Activated naive CD8-positive, alpha-beta T cell treated with anti-CD3 and anti-CD28 coated beads, Interleukin-2, amount 50 U/mL, for 16 hours (primary cell): ENCODE measurements around the gene THUMPD1.
"Not testable (repeated sequence)": the region's sequence is repeated elsewhere in the genome, so short reads cannot be mapped to it uniquely, and the experiment has no call there.

ENCODE experiments used
- DNase-seq: peaks from one replicate; pipeline ENCODE4 v3.0.0-alpha.2; 2020; ENCODE audit warnings: low read depth, low spot score

THUMPD1 gene

DNA sequence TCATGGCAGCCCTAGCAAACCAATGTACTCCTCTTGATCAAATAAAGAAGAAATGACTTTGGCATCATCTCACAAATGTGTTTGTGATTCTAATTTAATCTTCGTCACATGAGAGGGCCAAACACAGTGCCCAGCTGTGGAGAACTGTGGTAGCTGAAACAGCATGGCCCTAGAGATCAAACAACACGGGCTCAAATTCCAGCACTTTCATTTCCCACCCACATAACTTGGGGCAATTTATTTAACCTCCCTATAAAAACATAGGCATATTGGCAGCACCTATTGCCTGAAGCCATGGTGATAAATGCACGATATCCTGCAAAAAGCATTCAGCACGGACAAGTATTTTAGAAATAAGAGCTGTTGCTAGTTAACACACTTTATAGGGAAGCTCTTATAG lies 46.6 kb downstream of the THUMPD1 start:
- DNase-seq: no peak

- not testable (repeated sequence) for DNase-seq
These were observed 47.5 kb downstream of the THUMPD1 start for GRCh38 chr16:20694096-20694495.

GRCh38 chr16:20689668-20690067 lies 52.0 kb downstream of the THUMPD1 start:
- DNase-seq: no peak

DNA sequence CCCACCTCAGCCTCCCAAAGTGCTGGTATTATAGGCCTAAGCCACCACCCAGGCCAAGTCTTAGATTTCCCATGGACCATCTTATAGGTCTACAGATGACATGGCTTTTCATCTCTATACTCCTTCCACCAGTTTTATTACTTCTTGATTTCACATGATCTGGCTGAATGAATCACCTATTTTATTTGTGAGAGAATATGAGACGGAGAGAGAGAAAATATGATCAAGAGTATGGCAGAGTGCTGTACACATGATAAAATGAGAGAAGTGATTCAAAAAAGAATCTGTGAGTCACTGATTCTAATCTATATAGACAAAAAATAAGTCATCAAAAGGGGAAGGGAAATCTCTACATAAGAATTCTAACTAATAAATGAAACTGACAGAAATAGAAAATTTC lies 57.8 kb downstream of the THUMPD1 start:
- no peak for DNase-seq
